Heart right ventricle (tissue), 16 donors: ENCODE measurements around the gene CNTNAP4. TPM values are rescaled to one million over a fixed set of nuclear protein-coding genes. Genes with fewer than 3 reads are reported as not detected.

ENCODE experiments used
- ATAC-seq, 8 donors: fragments of 200-7000 bp; cut with Tn5 transposase; one replicate each; pipeline ENCODE4 v1.9.1; 2020; ENCODE audit warnings: mild to moderate bottlenecking in 8 of 8, moderate library complexity in 8 of 8, moderate number of reproducible peaks in 1 of 8
- DNase-seq, 2 donors: peaks; one replicate each; pipeline ENCODE4 v3.0.0-alpha.2; 2020
- H3K27ac ChIP-seq, 10 donors: fragments of 200-600 bp; sonication (generic) in 2 of 10; one replicate each; pipeline versions ENCODE4 v1.5.0 to v1.8.0; 2020 to 2022; ENCODE audit warnings: mild to moderate bottlenecking in 3 of 10
- H3K27me3 ChIP-seq, 7 donors: fragments of 200-600 bp; one replicate each; pipeline ENCODE4 v1.8.0; 2021 to 2022; ENCODE audit warnings: mild to moderate bottlenecking in 2 of 7
- H3K36me3 ChIP-seq, 9 donors: fragments of 200-600 bp; sonication (generic) in 1 of 9; one replicate each; pipeline versions ENCODE4 v1.5.0 to v1.8.0; 2020 to 2022; ENCODE audit warnings: mild to moderate bottlenecking in 2 of 9
- H3K4me1 ChIP-seq, 9 donors: fragments of 200-600 bp; sonication (generic) in 1 of 9; one replicate each; pipeline versions ENCODE4 v1.5.0 to v1.8.0; 2020 to 2022; ENCODE audit warnings: mild to moderate bottlenecking in 4 of 9
- H3K4me3 ChIP-seq, 10 donors: fragments of 200-600 bp; sonication (generic) in 2 of 10; one replicate each; pipeline versions ENCODE4 v1.5.0 to v1.8.0; 2020 to 2022; ENCODE audit warnings: mild to moderate bottlenecking in 7 of 10, moderate library complexity in 2 of 10
- H3K9me3 ChIP-seq, 11 donors: fragments of 200-600 bp in 10 of 11; sonication (generic) in 2 of 11; one replicate each; pipeline versions ENCODE4 v1.5.0 to v1.8.0; 2013 to 2022; ENCODE audit warnings: mild to moderate bottlenecking in 2 of 11, control low read depth in 1 of 11, moderate library complexity in 1 of 11
- CTCF ChIP-seq, 9 donors: fragments of 200-600 bp; sonication (generic) in 2 of 9; IDR thresholded peaks; one replicate each; pipeline versions ENCODE4 v1.5.0 to v1.8.0; 2021 to 2022; ENCODE audit warnings: antibody characterized with exemption in 9 of 9, mild to moderate bottlenecking in 5 of 9, moderate library complexity in 1 of 9
- WGBS, 2 donors: extraction: QIAGEN DNeasy Blood & Tissue Kit; methylation state at CpG; one replicate each; pipeline ENCODE4 v1.1.7; 2013; ENCODE audit warnings: inconsistent platforms in 1 of 2; 5-methylcytosine and 5-hydroxymethylcytosine counted together
- intact Hi-C, 10 donors: fragments of 100-400 bp; cut with DNase I; formaldehyde crosslinking; loops; one replicate each; pipeline versions ENCODE4 v1.11.1 to v1.14.2; 2022
- polyA plus RNA-seq, 2 donors: library from polyadenylated mRNA; stranded (reverse); fragments of 200-250 nt; gene quantifications; one replicate each; pipeline ENCODE4 v1.2.3, GENCODE V29; 2013
- total RNA-seq, 10 donors: library from RNA; stranded (reverse); fragmentation: NEBNext Ultra II Directional in 3 of 10; extraction: Animal tissue kit (Norgen Biotek cat#: 25700) in 3 of 10; gene quantifications; one replicate each; pipeline versions ENCODE4 v1.2.1 to v1.2.4, GENCODE V29; 2021 to 2023
- donor health status: Arrhythmogenic right ventricular cardiomyopathy.
- donor health status: ischemic (EF 13 %, LVEDD 7.1; RV severe dilation, severe dysfunction).
- donor health status: healthy with polysubstance abuse.
- donor health status: DM: no; HTN: yes; CAD: no.
- donor health status: DM: no; HTN: no; CAD: no.
- donor health status: ischemic (EF 25% LVEDD 6.9; RV normal size, moderate dysfunction).
- donor health status: ischemic (EF 25% LVEDD 5.7; RV mildly dilated, moderate dysfunction).
- donor health status: healthy.
- donor health status: DM: yes; HTN: yes; CAD: no.
- donor health status: Ischemic cardiomyopathy.
- donor health status: ischemic (EF 35%, LVEDD 5.7; RV mildly dilated, moderate dysfunction).
- donor health status: nonischemic (EF 11% LVEDD 7.7; RV severe dilation, severe dysfunction).
- donor health status: DM: yes; HTN: yes; CAD: no.
- donor health status: PGD.
- donor health status: ischemic (EF 29% LVEDD 5.4; RV normal size, mild dysfunction).
- donor health status: nonischemic (EF 23%, LVEDD 6.1; RV moderate dilation, normal function).

Gene CNTNAP4
- total and polyA plus RNA-seq, 12 donors = not detected

DNA sequence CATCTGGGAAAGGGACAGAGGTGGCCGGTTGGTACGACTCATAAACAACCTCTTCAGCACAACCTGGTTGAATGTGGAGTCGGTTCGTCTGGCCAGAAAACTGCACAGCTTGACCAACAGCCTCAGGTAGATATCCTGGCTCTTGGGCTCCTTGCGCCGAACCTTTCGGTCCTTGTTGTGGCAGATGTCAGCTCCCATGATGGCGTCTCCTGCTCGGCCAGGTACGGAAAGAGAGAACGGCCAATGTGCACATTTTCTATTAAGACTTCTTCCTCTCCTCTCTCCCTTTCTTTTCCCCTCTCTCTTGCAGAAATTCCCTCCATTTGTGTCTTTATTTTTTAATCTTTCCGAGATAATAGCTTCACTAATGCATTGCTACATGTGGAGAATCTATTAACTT, 41.8 kb upstream of the CNTNAP4 start:
- Histone ChIP-seq H3K9me3 (no peaks in the 10 kb centered on the region), H3K4me1 (no peaks in the 10 kb centered on the region), H3K27me3 (no peaks in the 10 kb centered on the region), H3K36me3 (no peaks in the 10 kb centered on the region), H3K27ac (no peak overlapping the region), H3K4me3 (no peak overlapping the region)
- TF ChIP-seq CTCF (IDR thresholded peaks at IDR 0.05) = no peak
- WGBS, 2 donors = 93% methylated on average over 12 of the region's 12 CpGs
- DNase-seq (no peak), ATAC-seq (no peak)
- intact Hi-C loops = no loop called here

- no peaks in the 10 kb centered on the region for H3K4me1 ChIP-seq
- no peak overlapping the region for H3K27ac ChIP-seq
- intact Hi-C loops = no loop called here
- no peaks in the 10 kb centered on the region for H3K27me3 ChIP-seq
- no peaks in the 10 kb centered on the region for H3K9me3 ChIP-seq
- TF ChIP-seq CTCF (IDR thresholded peaks at IDR 0.05) = no peak
- H3K4me3 ChIP-seq = no peak overlapping the region
- WGBS, 2 donors = 58 to 77% methylated on average over 2 of the region's 2 CpGs
- H3K36me3 ChIP-seq = no peaks in the 10 kb centered on the region
- ATAC-seq = no peak
- no peak for DNase-seq
Observed at GRCh38 chr16:76237471-76237870, 39.7 kb upstream of the CNTNAP4 start.

GRCh38 chr16:76241755-76242154, 35.4 kb upstream of the CNTNAP4 start:
- no peak for DNase-seq
- 87 to 90% methylated on average over 2 of the region's 2 CpGs for WGBS, 2 donors
- Histone ChIP-seq H3K4me3 (no peak overlapping the region), H3K4me1 (no peaks in the 10 kb centered on the region), H3K27ac (no peak overlapping the region), H3K27me3 (no peaks in the 10 kb centered on the region), H3K9me3 (no peaks in the 10 kb centered on the region), H3K36me3 (no peaks in the 10 kb centered on the region)
- no peak for TF ChIP-seq CTCF (IDR thresholded peaks at IDR 0.05)
- intact Hi-C loops = no loop called here
- ATAC-seq = no peak

DNA sequence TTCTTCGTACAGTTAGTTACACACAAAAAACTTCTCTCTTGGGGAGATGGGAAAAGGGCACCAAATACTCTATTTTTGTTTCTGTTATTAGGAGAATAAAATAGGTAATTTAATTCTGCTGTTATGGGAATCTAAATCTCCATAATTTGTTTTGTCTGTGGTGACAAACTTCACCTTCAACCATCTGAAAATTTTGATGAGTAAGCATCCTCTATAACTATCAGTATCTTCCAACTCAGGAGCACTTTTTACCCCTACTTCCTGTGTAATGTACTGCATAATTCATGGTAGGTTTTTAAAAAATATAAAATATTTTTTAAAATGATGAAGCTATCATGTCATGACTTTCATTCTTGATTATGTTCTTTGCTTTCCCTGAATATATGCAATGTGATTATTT, 33.6 kb upstream of the CNTNAP4 start:
- no peak overlapping the region for H3K4me3 ChIP-seq
- whole genome bisulfite sequencing, 2 donors = 87 to 98% methylated on average over 1 of the region's 1 CpG
- H3K4me1 ChIP-seq = no peaks in the 10 kb centered on the region
- intact Hi-C loops = no loop called here
- no peak for ATAC-seq
- TF ChIP-seq CTCF (IDR thresholded peaks at IDR 0.05) = no peak
- H3K27me3 ChIP-seq = no peaks in the 10 kb centered on the region
- no peaks in the 10 kb centered on the region for H3K36me3 ChIP-seq
- H3K27ac ChIP-seq = no peak overlapping the region
- DNase-seq = no peak
- H3K9me3 ChIP-seq = peaks cover 0 to 6% (median 0%) of the 10 kb centered on the region in 11 donors

DNA sequence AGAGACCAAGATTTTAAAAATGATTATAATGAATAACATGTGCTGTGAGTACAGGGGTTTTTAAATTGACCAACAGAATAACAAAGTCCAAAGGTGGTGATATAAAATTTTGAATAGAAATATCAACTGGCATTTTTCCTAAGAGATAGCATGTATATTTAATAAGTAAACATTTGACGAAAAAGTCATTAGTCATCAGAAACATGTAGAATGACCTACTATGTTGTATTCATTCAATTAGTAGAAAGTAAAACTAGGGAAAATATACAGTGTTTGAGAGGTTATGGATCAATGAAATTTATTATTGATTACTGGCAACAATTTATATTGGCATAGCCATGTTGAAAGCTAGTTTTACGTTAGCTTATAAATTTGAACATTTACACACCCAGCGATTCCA, 30.6 kb upstream of the CNTNAP4 start:
- intact Hi-C loops = no loop called here
- 82 to 91% methylated on average over 3 of the region's 3 CpGs for WGBS, 2 donors

More for the DNA sequence above, 30.6 kb upstream of the CNTNAP4 start:
- no peaks in the 10 kb centered on the region for H3K27me3 ChIP-seq
- H3K9me3 ChIP-seq = peaks cover 0 to 19% (median 0%) of the 10 kb centered on the region in 11 donors
- no peak for ATAC-seq
- H3K36me3 ChIP-seq = no peaks in the 10 kb centered on the region
- DNase-seq = no peak
- no peak overlapping the region for H3K4me3 ChIP-seq
- TF ChIP-seq CTCF (IDR thresholded peaks at IDR 0.05) = no peak
- no peaks in the 10 kb centered on the region for H3K4me1 ChIP-seq
- no peak overlapping the region for H3K27ac ChIP-seq
